Ovary (tissue), 9 donors: ENCODE results near the gene ERCC8. TPM values are rescaled to one million over a fixed set of nuclear protein-coding genes. Genes with fewer than 3 reads are reported as not detected.

Source experiments
- DNase-seq, 5 donors: peaks; one replicate each; pipeline ENCODE4 v3.0.0-alpha.2; 2019 to 2020
- H3K27ac ChIP-seq, 2 donors: fragments of 200-600 bp; one replicate each; pipeline versions ENCODE4 v1.5.1 to v1.8.0; 2019 to 2022
- H3K27me3 ChIP-seq: fragments of 200-600 bp; one replicate; pipeline ENCODE4 v1.8.0; 2022
- H3K36me3 ChIP-seq: fragments of 200-600 bp; sonication (generic); one replicate; pipeline ENCODE4 v1.5.1; 2019
- H3K4me1 ChIP-seq: one replicate; pipeline ENCODE4 v1.8.1; 2013; ENCODE audit warnings: mild to moderate bottlenecking, moderate library complexity; ENCODE audit not compliant: insufficient read depth
- H3K4me3 ChIP-seq: fragments of 200-600 bp; sonication (generic); one replicate; pipeline ENCODE4 v1.5.1; 2017
- H3K9me3 ChIP-seq, 2 donors: fragments of 200-600 bp in 1 of 2; sonication (generic) in 1 of 2; one replicate each; pipeline versions ENCODE4 v1.5.1 to v1.8.1; 2013 to 2019; ENCODE audit warnings: mild to moderate bottlenecking in 1 of 2, moderate library complexity in 1 of 2
- CTCF ChIP-seq, 3 donors: fragments of 450-650 bp in 2 of 3; fragments of 200-600 bp in 1 of 3; IDR thresholded peaks; one replicate each; pipeline versions ENCODE4 v1.5.1 to v1.8.0; 2016 to 2022; ENCODE audit warnings: antibody characterized with exemption in 3 of 3, mild to moderate bottlenecking in 1 of 3
- EP300 ChIP-seq: sonication (generic); formaldehyde crosslinking; IDR thresholded peaks from one replicate; pipeline ENCODE4 v1.6.1; 2017; ENCODE audit warnings: antibody characterized with exemption
- POLR2A ChIP-seq: fragments of 450-650 bp; IDR thresholded peaks from one replicate; pipeline ENCODE4 v1.6.1; 2017; ENCODE audit warnings: antibody characterized with exemption, mild to moderate bottlenecking, moderate library complexity
- WGBS, 3 donors: extraction: QIAGEN DNeasy Blood & Tissue Kit in 1 of 3; methylation state at CpG; one replicate each; pipeline versions ENCODE4 v1.1.5 to v1.1.7; 2013 to 2017; 5-methylcytosine and 5-hydroxymethylcytosine counted together
- intact Hi-C, 4 donors: fragments of 100-400 bp; cut with DNase I; formaldehyde crosslinking; loops; one replicate each; pipeline versions ENCODE4 v1.11.0 to v1.15.1; 2022 to 2023
- polyA plus RNA-seq, 2 donors: library from polyadenylated mRNA; stranded (reverse); fragments of 200-250 nt in 1 of 2; fragments of 350-450 nt in 1 of 2; fragmentation: Illumina TruSeq in 1 of 2; extraction: RNeasy Lipid Tissue Mini Kit (QIAGEN cat#74804) in 1 of 2; gene quantifications; one replicate each; pipeline ENCODE4 v1.2.3, GENCODE V29; 2013 to 2014
- total RNA-seq, 7 donors: library from RNA; depleted of rRNA in 2 of 7; stranded (reverse); fragments of >200 nt in 2 of 7; fragmentation: NEBNext Ultra II Directional in 3 of 7; extraction: Animal tissue kit (Norgen Biotek cat#: 25700) in 3 of 7; gene quantifications; one replicate each; pipeline versions ENCODE4 v1.1.0 to v1.2.4, GENCODE V29; 2016 to 2023
- donor health status: DM: no; HTN: no; CAD: no; lungs with moderate emphysema.
- donor health status: DM: no; HTN: no; CAD: no.
- donor health status: Bipolar disorder and iron deficiency.
- donor health status: DM: yes; HTN: yes; CAD: no.
- donor health status: DM: no; HTN: no; CAD: no.
- donor health status: DM: yes; HTN: yes; CAD: no.

ERCC8 gene
- total and polyA plus RNA-seq, 9 donors: 6.2 to 12.4 (median 8.0) TPM

- no peak for DNase-seq
Observed at GRCh38 chr5:60842871-60843385, 101.9 kb downstream of the ERCC8 start.

DNA sequence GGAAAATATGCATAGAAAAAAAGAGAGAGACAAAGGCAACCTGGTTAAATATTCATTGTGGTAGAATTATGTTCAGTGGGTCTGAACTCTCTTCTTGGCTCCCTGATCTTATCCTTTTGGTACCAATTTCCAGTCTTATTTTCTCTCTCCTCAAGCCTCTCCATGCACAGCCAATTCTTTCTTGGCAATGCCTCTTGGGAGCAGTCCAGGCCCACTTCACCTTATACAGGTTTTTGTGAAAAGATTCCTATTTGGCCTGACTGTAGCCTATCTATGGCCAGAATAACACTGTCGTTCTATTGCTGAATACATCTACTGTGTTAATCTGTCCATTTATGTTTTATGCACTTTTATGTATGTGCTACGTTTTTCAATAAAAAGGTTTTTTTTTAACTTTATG is 103.5 kb downstream of the ERCC8 start:
- DNase-seq: no peak
- WGBS, 3 donors: 76 to 86% (median 76%) methylated on average over 2 of the region's 2 CpGs
- Histone ChIP-seq H3K27ac (no peak overlapping the region), H3K27me3 (no peaks in the 10 kb centered on the region), H3K4me3 (no peak overlapping the region), H3K4me1 (no peaks in the 10 kb centered on the region), H3K36me3 (no peaks in the 10 kb centered on the region), H3K9me3 (no peaks in the 10 kb centered on the region)
- TF ChIP-seq CTCF (IDR thresholded peaks at IDR 0.05) (no peak), EP300 (no peak), POLR2A (no peak)
- intact Hi-C loops: no loop called here

More at GRCh38 chr5:60842871-60843385, 101.9 kb downstream of the ERCC8 start:
- Histone ChIP-seq H3K9me3 (no peaks in the 10 kb centered on the region), H3K4me1 (no peaks in the 10 kb centered on the region), H3K4me3 (peak overlapping the region; percentile 42), H3K36me3 (no peaks in the 10 kb centered on the region), H3K27ac (no peak overlapping the region), H3K27me3 (no peaks in the 10 kb centered on the region)
- intact Hi-C loops: no loop called here
- TF ChIP-seq CTCF (IDR thresholded peaks at IDR 0.05) (no peak), POLR2A (no peak), EP300 (no peak)
- WGBS, 3 donors: 2 to 5% (median 3%) methylated on average over 26 of the region's 26 CpGs

DNA sequence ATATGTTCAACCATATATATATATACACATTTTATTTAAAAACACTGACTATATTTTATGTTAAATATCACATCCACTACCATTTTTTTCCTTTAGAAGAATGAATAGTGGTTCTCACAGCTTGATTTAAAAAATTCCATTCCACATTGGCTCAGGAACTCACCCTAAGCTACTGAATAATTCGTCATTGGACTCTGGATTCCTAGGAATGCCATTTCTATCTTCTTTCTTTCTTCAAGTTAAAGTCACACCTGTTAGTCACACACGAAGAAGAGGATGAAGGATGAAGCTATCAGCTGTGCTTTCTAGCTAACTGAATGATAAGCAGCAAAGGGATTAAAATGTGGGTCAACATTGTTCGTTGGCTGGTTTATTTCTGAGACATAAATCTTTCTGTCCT is 108.7 kb downstream of the ERCC8 start:
- Histone ChIP-seq H3K27ac (no peak overlapping the region), H3K9me3 (no peaks in the 10 kb centered on the region), H3K36me3 (no peaks in the 10 kb centered on the region), H3K4me3 (no peak overlapping the region), H3K4me1 (no peaks in the 10 kb centered on the region), H3K27me3 (no peaks in the 10 kb centered on the region)
- no peak for DNase-seq
- WGBS, 3 donors: 11 to 31% (median 23%) methylated on average over 3 of the region's 3 CpGs
- TF ChIP-seq POLR2A (no peak), EP300 (no peak), CTCF (IDR thresholded peaks at IDR 0.05) (no peak)
- intact Hi-C loops: no loop called here

DNA sequence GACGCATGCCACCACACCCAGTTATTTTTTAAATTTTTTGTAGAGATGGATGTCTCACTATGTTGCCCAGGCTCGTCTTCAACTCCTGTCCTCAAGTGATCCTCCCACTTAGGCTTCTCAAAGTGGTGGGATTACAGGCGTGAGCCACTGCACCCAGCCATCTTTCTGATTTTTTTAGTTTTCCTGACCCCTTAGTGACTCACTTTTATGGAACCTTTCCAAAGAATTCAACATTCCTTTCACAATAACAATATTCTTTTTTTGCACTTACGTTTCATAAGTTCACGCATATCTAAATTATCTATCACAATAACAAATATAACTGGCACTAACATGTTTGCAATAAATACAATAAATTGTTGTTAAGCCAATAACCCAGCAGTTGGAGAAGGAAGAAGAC is 109.3 kb downstream of the ERCC8 start:
- no peak overlapping the region for H3K27ac ChIP-seq
- 56 to 65% (median 58%) methylated on average over 5 of the region's 5 CpGs for WGBS, 3 donors

More for the DNA sequence above, 109.3 kb downstream of the ERCC8 start:
- H3K4me1 ChIP-seq: no peaks in the 10 kb centered on the region
- DNase-seq: no peak
- no peaks in the 10 kb centered on the region for H3K36me3 ChIP-seq
- H3K9me3 ChIP-seq: no peaks in the 10 kb centered on the region
- intact Hi-C loops: no loop called here
- H3K27me3 ChIP-seq: no peaks in the 10 kb centered on the region
- TF ChIP-seq POLR2A: no peak
- TF ChIP-seq EP300: no peak
- no peak for TF ChIP-seq CTCF (IDR thresholded peaks at IDR 0.05)
- H3K4me3 ChIP-seq: no peak overlapping the region
